Left lung (tissue), 14 donors: ENCODE data around the gene OR51A4. TPM values are rescaled to one million over a fixed set of nuclear protein-coding genes. Genes with fewer than 3 reads are reported as not detected.
A peak's percentile ranks its signal among the peaks of the same experiment; 100 is the strongest.

Experiments
- ATAC-seq: fragments of 200-7000 bp; cut with Tn5 transposase; one replicate; pipeline ENCODE4 v1.9.1; 2020; ENCODE audit warnings: moderate library complexity
- DNase-seq, 4 donors: peaks; one replicate each; pipeline ENCODE4 v3.0.0-alpha.2; 2013 to 2020
- H3K27ac ChIP-seq, 2 donors: fragments of 200-600 bp; sonication (generic) in 1 of 2; one replicate each; pipeline versions ENCODE4 v1.5.0 to v1.8.0; 2020 to 2021
- H3K27me3 ChIP-seq, 2 donors: fragments of 200-600 bp; sonication (generic) in 1 of 2; one replicate each; pipeline versions ENCODE4 v1.5.0 to v1.8.0; 2020 to 2021
- H3K36me3 ChIP-seq, 2 donors: fragments of 200-600 bp; sonication (generic) in 1 of 2; one replicate each; pipeline versions ENCODE4 v1.5.0 to v1.8.0; 2020 to 2021
- H3K4me1 ChIP-seq, 2 donors: fragments of 200-600 bp; one replicate each; pipeline ENCODE4 v1.8.0; 2021
- H3K4me3 ChIP-seq, 2 donors: fragments of 200-600 bp; sonication (generic) in 1 of 2; one replicate each; pipeline versions ENCODE4 v1.5.0 to v1.8.0; 2020 to 2021; ENCODE audit warnings: mild to moderate bottlenecking in 1 of 2
- H3K9me3 ChIP-seq, 2 donors: fragments of 200-600 bp; sonication (generic) in 1 of 2; one replicate each; pipeline versions ENCODE4 v1.5.0 to v1.8.0; 2020 to 2021
- intact Hi-C, 2 donors: fragments of 100-400 bp; cut with DNase I; formaldehyde crosslinking; loops; one replicate each; pipeline versions ENCODE4 v1.11.2 to v1.14.2; 2022
- long read RNA-seq, 12 donors: library from polyadenylated mRNA in 2 of 12; unstranded in 2 of 12; transcript quantifications; one replicate each; pipeline ENCODE4 v2.0.0 and lab custom pipeline, GENCODE V29; 2019 to 2026
- polyA plus RNA-seq, 6 donors: library from polyadenylated mRNA; unstranded; fragments of 120-200 nt; gene quantifications; one replicate each; pipeline ENCODE4 v1.2.1, GENCODE V29; 2013; ENCODE audit not compliant: insufficient read length in 6 of 6
- total RNA-seq, 2 donors: library from RNA; stranded (reverse); fragmentation: NEBNext Ultra II Directional; extraction: Animal tissue kit (Norgen Biotek cat#: 25700); gene quantifications; one replicate each; pipeline ENCODE4 v1.2.1, GENCODE V29; 2021
- TF ChIP-seq, protein P1 (sequence below), 2 donors: fragments of 200-600 bp; sonication (generic) in 1 of 2; IDR thresholded peaks; one replicate each; pipeline versions ENCODE4 v1.5.0 to v1.8.0; 2021; ENCODE audit warnings: antibody characterized with exemption in 2 of 2
- donor health status: DM: no; HTN: yes; CAD: no.
- donor health status: DM: no; HTN: no; CAD: no.

Gene OR51A4, protein sequence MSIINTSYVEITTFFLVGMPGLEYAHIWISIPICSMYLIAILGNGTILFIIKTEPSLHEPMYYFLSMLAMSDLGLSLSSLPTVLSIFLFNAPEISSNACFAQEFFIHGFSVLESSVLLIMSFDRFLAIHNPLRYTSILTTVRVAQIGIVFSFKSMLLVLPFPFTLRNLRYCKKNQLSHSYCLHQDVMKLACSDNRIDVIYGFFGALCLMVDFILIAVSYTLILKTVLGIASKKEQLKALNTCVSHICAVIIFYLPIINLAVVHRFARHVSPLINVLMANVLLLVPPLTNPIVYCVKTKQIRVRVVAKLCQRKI
- total RNA-seq (not detected), polyA plus RNA-seq (not detected)
- long read RNA-seq, donor 1, result 0 reads
- long read RNA-seq, donor 2, result 0 reads
- long read RNA-seq, donor 3, result 0 reads
- long read RNA-seq, donor 4, result 0 reads
- long read RNA-seq, donor 5, result 0 reads
- long read RNA-seq, donor 6, result 0 reads
- long read RNA-seq, donor 7, result 0 reads
- long read RNA-seq, donor 8, result 0 reads
- long read RNA-seq, donor 9, result 0 reads
- long read RNA-seq, donor 10, result 0 reads
- long read RNA-seq, donor 11, result 0 reads
- long read RNA-seq, donor 12, result 0 reads

DNA sequence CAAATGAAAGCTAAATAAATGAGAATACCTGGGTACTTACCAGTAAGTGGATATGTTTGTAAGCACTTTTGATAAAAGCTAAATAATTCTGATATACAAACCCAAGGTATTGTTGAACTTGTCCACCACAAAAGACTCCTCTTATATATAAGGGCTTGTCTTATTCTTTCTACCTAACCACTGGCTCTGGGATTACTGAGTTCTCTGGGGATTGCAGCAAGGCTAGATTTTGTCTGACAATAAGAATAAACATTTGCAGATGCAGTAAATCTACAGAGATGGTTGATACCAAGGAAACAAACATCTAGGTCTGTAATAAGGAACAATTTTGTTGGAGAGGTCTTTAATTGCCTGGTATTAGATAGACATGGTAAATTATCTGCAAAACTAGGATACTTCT lies at the start of gene OR51A4:
OR51A4 (minus strand) TSS at position 101 of the 400 bp plus-strand sequence. CDS start 505 bp downstream, outside the sequence.
- no peaks in the 10 kb centered on the region for H3K9me3 ChIP-seq
- no peaks in the 10 kb centered on the region for H3K4me1 ChIP-seq
- no peak within 1 kb of the TSS for H3K4me3 ChIP-seq
- intact Hi-C loops, result no loop called here
- ATAC-seq, result no peak
- H3K27ac ChIP-seq, result no peak within 1 kb of the TSS
- H3K27me3 ChIP-seq, result no peaks in the 10 kb centered on the region
- TF ChIP-seq, protein P1, sequence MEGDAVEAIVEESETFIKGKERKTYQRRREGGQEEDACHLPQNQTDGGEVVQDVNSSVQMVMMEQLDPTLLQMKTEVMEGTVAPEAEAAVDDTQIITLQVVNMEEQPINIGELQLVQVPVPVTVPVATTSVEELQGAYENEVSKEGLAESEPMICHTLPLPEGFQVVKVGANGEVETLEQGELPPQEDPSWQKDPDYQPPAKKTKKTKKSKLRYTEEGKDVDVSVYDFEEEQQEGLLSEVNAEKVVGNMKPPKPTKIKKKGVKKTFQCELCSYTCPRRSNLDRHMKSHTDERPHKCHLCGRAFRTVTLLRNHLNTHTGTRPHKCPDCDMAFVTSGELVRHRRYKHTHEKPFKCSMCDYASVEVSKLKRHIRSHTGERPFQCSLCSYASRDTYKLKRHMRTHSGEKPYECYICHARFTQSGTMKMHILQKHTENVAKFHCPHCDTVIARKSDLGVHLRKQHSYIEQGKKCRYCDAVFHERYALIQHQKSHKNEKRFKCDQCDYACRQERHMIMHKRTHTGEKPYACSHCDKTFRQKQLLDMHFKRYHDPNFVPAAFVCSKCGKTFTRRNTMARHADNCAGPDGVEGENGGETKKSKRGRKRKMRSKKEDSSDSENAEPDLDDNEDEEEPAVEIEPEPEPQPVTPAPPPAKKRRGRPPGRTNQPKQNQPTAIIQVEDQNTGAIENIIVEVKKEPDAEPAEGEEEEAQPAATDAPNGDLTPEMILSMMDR (IDR thresholded peaks at IDR 0.05), result no peak
- H3K36me3 ChIP-seq, result no peaks in the 10 kb centered on the region
- DNase-seq, result no peak

DNA sequence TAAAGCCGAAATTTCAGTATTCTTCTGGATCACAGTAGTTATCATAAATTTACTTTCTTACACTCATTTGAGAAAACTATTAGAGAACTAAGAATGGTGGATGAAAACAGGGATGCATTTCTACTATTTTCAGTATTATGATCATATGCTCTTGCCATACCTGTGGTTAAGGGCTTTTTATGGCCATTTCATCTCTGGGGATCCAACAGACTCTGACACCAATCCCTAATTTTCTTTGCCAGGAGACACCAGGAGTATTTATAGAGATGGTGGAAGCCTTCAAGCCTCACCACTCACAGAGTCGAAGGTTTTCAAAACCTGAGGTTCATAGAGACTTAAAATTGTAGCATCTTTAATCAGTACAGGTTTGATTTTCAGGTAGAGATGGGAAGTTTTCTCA lies 47.1 kb upstream of the OR51A4 start, which contains the start of gene OR51L1:
OR51L1 (plus strand) TSS at position 301 of the 400 bp plus-strand sequence. CDS start 4,132 bp downstream, outside the sequence.
- no peak within 1 kb of the TSS for H3K4me3 ChIP-seq
- H3K27me3 ChIP-seq, result no peaks in the 10 kb centered on the region
- no peaks in the 10 kb centered on the region for H3K36me3 ChIP-seq
- no peaks in the 10 kb centered on the region for H3K4me1 ChIP-seq
- H3K27ac ChIP-seq, result no peak within 1 kb of the TSS
- TF ChIP-seq, protein P1 (IDR thresholded peaks at IDR 0.05), result no peak
- no peak for DNase-seq
- no peaks in the 10 kb centered on the region for H3K9me3 ChIP-seq
- ATAC-seq, result no peak
- intact Hi-C loops, result no loop called here

DNA sequence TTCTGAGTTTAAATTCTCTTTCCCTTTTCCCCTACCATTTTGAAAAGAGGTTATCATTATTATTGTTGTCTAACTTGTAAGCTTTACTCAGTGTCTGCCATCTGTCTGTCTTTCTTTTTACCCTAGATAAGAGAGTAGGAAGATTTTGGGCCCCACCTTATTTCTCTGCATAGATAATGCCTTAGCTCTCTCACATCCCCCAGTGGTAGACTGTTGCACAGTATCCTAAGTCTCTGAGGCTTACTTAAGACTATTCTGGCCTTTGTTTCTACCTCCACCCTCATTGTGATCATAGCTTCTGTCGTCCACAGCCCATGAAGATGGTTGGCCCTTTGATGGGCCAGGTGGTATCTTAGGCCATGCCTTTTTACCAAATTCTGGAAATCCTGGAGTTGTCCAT lies 43.7 kb upstream of the OR51A4 start:
- TF ChIP-seq, protein P1 (IDR thresholded peaks at IDR 0.05), result no peak
- H3K4me3 ChIP-seq, result no peak overlapping the region
- ATAC-seq, result no peak
- intact Hi-C loops, result no loop called here
- H3K27ac ChIP-seq, result no peak overlapping the region
- no peaks in the 10 kb centered on the region for H3K27me3 ChIP-seq
- no peaks in the 10 kb centered on the region for H3K4me1 ChIP-seq
- no peaks in the 10 kb centered on the region for H3K36me3 ChIP-seq
- H3K9me3 ChIP-seq, result no peaks in the 10 kb centered on the region
- DNase-seq, result no peak

DNA sequence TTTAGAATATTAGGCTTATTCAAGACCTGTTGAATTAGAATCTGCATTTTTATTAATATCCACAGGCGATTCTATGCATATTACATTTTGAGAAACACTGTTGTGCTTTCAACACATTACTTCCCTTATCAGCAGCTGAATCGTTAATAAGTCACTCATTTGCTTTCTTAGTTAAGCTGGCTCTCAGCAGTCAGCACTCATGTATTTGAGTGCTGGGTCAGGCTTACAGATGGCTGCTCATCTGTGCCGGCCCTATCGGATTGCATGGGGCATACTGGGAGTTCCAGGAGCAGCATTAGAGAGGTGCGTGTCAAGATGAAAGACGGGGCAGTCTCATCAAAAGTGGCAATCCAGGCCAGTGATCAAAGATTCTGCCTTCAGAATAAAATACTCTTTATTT lies 36.4 kb upstream of the OR51A4 start:
- intact Hi-C loops, result no loop called here
- peak; percentile 95 for ATAC-seq

DNA sequence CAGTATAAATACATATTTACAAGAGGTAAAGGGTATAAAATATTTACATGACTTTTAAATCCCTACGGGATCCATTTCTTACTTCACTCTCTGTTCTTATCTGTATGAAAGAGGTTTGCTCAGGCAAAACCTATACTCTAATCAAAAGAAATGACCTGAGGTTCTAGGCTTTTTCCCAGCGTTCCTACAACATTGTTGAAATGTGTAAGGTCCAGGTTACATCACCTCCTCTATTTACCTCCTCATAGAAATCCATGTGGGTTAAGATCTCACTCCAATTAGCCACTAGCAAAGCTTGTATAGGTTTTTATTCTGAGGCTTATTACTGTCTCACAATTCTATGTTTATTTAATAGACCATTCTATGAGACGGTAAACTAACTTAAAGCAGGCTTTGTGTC lies 35.3 kb upstream of the OR51A4 start:
- no peaks in the 10 kb centered on the region for H3K4me1 ChIP-seq
- DNase-seq, result no peak
- no peak overlapping the region for H3K27ac ChIP-seq
- H3K4me3 ChIP-seq, result no peak overlapping the region
- intact Hi-C loops, result no loop called here
- no peak for ATAC-seq
- TF ChIP-seq, protein P1 (IDR thresholded peaks at IDR 0.05), result no peak
- H3K36me3 ChIP-seq, result no peaks in the 10 kb centered on the region
- no peaks in the 10 kb centered on the region for H3K27me3 ChIP-seq
- no peaks in the 10 kb centered on the region for H3K9me3 ChIP-seq

More for the DNA sequence above, 36.4 kb upstream of the OR51A4 start:
- no peaks in the 10 kb centered on the region for H3K36me3 ChIP-seq
- H3K9me3 ChIP-seq, result no peaks in the 10 kb centered on the region
- no peaks in the 10 kb centered on the region for H3K4me1 ChIP-seq
- H3K27ac ChIP-seq, result no peak overlapping the region
- no peaks in the 10 kb centered on the region for H3K27me3 ChIP-seq
- no peak overlapping the region for H3K4me3 ChIP-seq
- peak in 1 of 4 donors; percentile 62 for DNase-seq
- TF ChIP-seq, protein P1 (IDR thresholded peaks at IDR 0.05), result no peak
